SKM-1 treated with dmso at 0.1 percent for 144 hours (cell line): ENCODE measurements around the gene SNCAIP.

Source experiments
- DNase-seq: peaks from one replicate; lab custom pipeline; 2025; ENCODE audit not compliant: unreplicated experiment; lab: John Stamatoyannopoulos, UW

SNCAIP gene

GRCh38 chr5:122493091-122494021 lies 181.3 kb downstream of the SNCAIP start:
- no peak for DNase-seq

DNA sequence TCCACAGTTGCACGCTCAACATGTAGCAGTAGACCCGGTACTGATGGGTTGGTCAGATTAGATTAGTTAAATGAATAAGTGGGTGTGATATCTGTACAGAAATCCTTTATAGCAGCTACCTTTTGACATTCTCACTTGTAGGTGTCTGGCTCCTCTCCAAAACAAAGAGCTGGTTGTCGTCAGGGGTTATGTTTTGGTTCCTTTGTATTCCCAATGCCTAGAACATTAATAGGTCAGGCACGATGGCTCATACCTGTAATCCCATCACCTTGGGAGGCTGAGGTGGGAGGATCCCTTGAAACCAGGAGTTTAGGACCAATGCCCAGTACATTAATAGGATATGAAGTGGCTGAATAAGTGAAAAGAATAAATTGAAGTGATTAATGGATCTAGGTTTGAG lies 182.1 kb downstream of the SNCAIP start:
- DNase-seq, result no peak

DNA sequence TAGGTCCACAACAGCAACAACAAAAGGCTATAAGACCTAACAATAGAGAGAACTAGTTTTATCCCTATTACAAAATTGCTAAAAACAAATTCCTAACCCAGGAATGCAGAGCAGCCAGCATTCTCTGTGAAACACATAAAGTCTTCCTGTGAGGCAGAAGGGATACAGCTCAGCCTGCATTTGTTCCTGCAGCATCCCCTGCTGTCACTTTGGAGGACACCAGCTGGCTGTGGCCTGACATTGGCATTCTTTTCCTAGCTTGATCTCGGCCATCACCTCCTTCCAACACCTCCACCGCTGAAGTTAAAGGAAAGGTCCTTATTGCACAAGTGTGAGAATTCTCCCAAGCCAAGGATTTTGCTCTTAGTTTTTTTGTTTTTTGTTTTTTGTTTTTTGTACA lies 186.1 kb downstream of the SNCAIP start:
- no peak for DNase-seq

DNA sequence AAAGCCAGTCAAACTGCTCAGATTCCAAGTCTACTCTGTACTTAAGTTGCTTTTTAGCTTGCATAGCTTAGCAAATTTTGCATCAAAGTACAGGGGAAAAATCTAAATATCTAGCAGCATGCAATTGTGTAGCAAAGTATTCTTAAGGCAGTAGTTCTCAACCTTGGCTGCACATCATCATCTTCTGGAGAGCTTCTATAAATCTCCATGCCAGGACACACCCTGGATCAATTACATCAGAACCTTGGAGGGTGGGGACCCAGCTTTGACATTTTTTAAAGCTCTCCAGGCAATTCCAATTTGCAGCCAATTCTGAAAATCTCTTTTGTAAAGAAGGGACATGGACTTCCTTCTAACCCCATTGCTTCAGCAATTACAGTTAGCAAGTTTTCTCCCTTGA lies 187.5 kb downstream of the SNCAIP start:
- DNase-seq, result no peak

- no peak for DNase-seq
These were observed 188.4 kb downstream of the SNCAIP start for GRCh38 chr5:122500245-122501088.

GRCh38 chr5:122501089-122501435 lies 189.0 kb downstream of the SNCAIP start:
- DNase-seq, result no peak

- no peak for DNase-seq
These were observed 195.0 kb downstream of the SNCAIP start for GRCh38 chr5:122507045-122507444.

- DNase-seq, result no peak
These were observed 195.5 kb downstream of the SNCAIP start for GRCh38 chr5:122507581-122507980.

- DNase-seq, result no peak
These were observed 196.6 kb downstream of the SNCAIP start for GRCh38 chr5:122508623-122509022.
